WI38 (cell line): ENCODE measurements around the gene GPR132.
"Not testable (repeated sequence)": the region's sequence is repeated elsewhere in the genome, so short reads cannot be mapped to it uniquely, and the experiment has no call there.

Source experiments
- H3K4me3 ChIP-seq: 2 replicates; pipeline ENCODE4 v1.5.1; 2011; ENCODE audit warnings: low read depth, mild to moderate bottlenecking, control low read depth, low read length
- TF ChIP-seq, protein P1 (sequence below): IDR thresholded peaks from 2 replicates; pipeline ENCODE4 v1.5.1; 2012; ENCODE audit warnings: low read depth, mild to moderate bottlenecking, control low read depth, low read length

The GPR132 gene

DNA sequence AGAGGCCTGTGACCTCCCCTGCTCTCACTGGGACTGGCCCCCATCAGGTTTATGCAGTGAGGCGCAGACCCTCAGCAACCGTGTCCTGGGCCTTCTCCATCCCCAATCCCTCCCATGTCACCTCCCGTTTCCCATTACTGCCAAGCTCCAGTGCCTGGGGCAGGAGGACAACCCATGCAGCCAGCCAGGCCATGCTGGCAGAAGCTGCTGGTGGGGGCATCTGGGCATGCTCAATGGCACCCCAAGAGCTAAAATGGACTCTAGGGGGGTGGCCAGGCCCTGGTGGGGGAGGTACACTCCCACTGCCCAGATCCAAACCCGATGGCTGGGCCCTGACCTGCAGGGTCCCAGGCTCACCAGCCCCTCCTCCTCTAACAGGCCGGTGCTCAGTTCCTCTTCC, 20.5 kb upstream of the GPR132 start:
- TF ChIP-seq, protein P1, sequence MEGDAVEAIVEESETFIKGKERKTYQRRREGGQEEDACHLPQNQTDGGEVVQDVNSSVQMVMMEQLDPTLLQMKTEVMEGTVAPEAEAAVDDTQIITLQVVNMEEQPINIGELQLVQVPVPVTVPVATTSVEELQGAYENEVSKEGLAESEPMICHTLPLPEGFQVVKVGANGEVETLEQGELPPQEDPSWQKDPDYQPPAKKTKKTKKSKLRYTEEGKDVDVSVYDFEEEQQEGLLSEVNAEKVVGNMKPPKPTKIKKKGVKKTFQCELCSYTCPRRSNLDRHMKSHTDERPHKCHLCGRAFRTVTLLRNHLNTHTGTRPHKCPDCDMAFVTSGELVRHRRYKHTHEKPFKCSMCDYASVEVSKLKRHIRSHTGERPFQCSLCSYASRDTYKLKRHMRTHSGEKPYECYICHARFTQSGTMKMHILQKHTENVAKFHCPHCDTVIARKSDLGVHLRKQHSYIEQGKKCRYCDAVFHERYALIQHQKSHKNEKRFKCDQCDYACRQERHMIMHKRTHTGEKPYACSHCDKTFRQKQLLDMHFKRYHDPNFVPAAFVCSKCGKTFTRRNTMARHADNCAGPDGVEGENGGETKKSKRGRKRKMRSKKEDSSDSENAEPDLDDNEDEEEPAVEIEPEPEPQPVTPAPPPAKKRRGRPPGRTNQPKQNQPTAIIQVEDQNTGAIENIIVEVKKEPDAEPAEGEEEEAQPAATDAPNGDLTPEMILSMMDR = no peak
- no peak overlapping the region for H3K4me3 ChIP-seq

- H3K4me3 ChIP-seq = no peak overlapping the region
These were observed 19.7 kb upstream of the GPR132 start for GRCh38 chr14:105084741-105085571.

GRCh38 chr14:105083926-105084685, 18.9 kb upstream of the GPR132 start:
- TF ChIP-seq, protein P1 = no peak

More at GRCh38 chr14:105084741-105085571, 19.7 kb upstream of the GPR132 start:
- TF ChIP-seq, protein P1 = no peak

DNA sequence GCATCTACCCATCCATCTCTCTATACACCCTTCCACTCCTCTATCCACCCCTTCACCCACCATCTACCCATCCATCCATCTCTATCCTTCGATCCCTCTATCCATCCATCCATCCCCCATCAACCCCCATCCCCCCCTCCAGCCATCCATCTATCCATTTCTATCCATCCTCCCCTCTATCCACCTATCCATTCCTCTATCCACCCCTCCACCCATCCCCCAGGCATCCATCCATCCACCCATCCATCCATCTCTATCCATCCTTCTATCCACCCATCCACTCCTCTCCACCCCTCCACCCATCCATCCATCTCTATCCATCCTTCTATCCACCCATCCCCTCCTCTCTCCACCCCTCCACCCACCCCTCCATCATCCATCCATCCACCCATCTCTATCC, 17.5 kb upstream of the GPR132 start:
- TF ChIP-seq, protein P1 = no peak
- no peak overlapping the region for H3K4me3 ChIP-seq

More at GRCh38 chr14:105083926-105084685, 18.9 kb upstream of the GPR132 start:
- no peak overlapping the region for H3K4me3 ChIP-seq

DNA sequence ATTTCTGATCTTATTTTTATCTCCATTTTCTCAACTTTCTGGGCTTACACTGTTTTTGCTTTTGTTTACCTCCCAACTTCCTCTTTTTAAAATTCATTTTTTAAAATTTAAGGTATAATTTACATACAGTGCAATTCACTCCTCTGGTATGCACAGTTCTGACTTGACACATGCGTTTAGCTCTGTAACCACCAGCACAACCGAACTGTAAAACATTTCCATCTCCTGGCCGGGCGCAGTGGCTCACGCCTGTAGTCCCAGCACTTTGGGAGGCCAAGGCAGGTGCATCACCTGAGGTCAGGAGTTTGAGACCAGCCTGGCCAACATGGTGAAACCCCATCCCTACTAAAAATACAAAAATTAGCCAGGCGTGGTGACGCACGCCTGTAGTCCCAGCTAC, 16.2 kb upstream of the GPR132 start:
- H3K4me3 ChIP-seq = not testable (repeated sequence)

- TF ChIP-seq, protein P1 = no peak
These were observed 14.9 kb upstream of the GPR132 start for GRCh38 chr14:105080161-105080560.

GRCh38 chr14:105078294-105078693, 13.1 kb upstream of the GPR132 start:
- TF ChIP-seq, protein P1 = no peak

More at GRCh38 chr14:105080161-105080560, 14.9 kb upstream of the GPR132 start:
- H3K4me3 ChIP-seq = no peak overlapping the region

More at GRCh38 chr14:105078294-105078693, 13.1 kb upstream of the GPR132 start:
- no peak overlapping the region for H3K4me3 ChIP-seq
